Tibial nerve (tissue), 4 donors: Measurements from ENCODE around the gene WNT9B.

Experiments used
- CTCF ChIP-seq, 5 experiments: fragments of 200-600 bp in 3 of 5; fragments of 450-650 bp in 2 of 5; sonication (generic) in 3 of 5; IDR thresholded peaks; one replicate each; pipeline ENCODE4 v1.5.1; 2016 to 2019; ENCODE audit warnings: antibody characterized with exemption in 5 of 5, mild to moderate bottlenecking in 3 of 5, moderate library complexity in 2 of 5
- EP300 ChIP-seq, 2 donors: sonication (generic); formaldehyde crosslinking; IDR thresholded peaks; one replicate each; pipeline ENCODE4 v1.6.1; 2017; ENCODE audit warnings: antibody characterized with exemption in 2 of 2, mild to moderate bottlenecking in 1 of 2
- POLR2A ChIP-seq, 2 donors: fragments of 450-650 bp; IDR thresholded peaks; one replicate each; pipeline ENCODE4 v1.6.1; 2017; ENCODE audit warnings: antibody characterized with exemption in 2 of 2, mild to moderate bottlenecking in 2 of 2, moderate library complexity in 2 of 2

- TF ChIP-seq CTCF (IDR thresholded peaks at IDR 0.05) (no peak), POLR2A (IDR thresholded peaks at IDR 0.05) (no peak), EP300 (IDR thresholded peaks at IDR 0.05) (no peak)
Measured at GRCh38 chr17:46811978-46812583, 39.3 kb upstream of the WNT9B start.
